HFFc6 (cell line): ENCODE measurements around the gene SQOR. TPM values are rescaled to one million over a fixed set of nuclear protein-coding genes. Genes with fewer than 3 reads are reported as not detected.

Experiments
- DNase-seq: peaks from one replicate; pipeline ENCODE4 v3.0.0-alpha.2; 2018
- H3K27ac Mint-ChIP-seq: 2 replicates; pipeline ENCODE4 v1.8.0; 2020; ENCODE audit warnings: mild to moderate bottlenecking, mixed read lengths
- H3K27me3 Mint-ChIP-seq: 2 replicates; pipeline ENCODE4 v1.8.0; 2021; ENCODE audit warnings: mild to moderate bottlenecking, moderate library complexity, mixed read lengths; ENCODE audit not compliant: insufficient read depth
- H3K36me3 Mint-ChIP-seq: 2 replicates; pipeline ENCODE4 v1.8.0; 2021; ENCODE audit warnings: low read depth, mixed read lengths
- H3K4me1 Mint-ChIP-seq: 2 replicates; pipeline ENCODE4 v1.8.0; 2020; ENCODE audit warnings: low read depth, mixed read lengths
- H3K4me3 Mint-ChIP-seq: 2 replicates; pipeline ENCODE4 v1.8.0; 2020; ENCODE audit warnings: mild to moderate bottlenecking, moderate library complexity, mixed read lengths
- H3K9me3 Mint-ChIP-seq: 2 replicates; pipeline ENCODE4 v1.8.0; 2020; ENCODE audit warnings: mild to moderate bottlenecking, mixed read lengths
- total RNA-seq, 6 experiments: library from RNA; stranded (reverse); fragmentation: NEBNext Ultra II Directional; extraction: Animal tissue kit (Norgen Biotek cat#: 25700); gene quantifications; 2 replicates in 1 of 6; 3 replicates in 5 of 6; pipeline ENCODE4 v1.2.3, GENCODE V29; 2021
- TF ChIP-seq, protein P1 (sequence below): fragments of 200-600 bp; sonication (generic); IDR thresholded peaks from 2 replicates; pipeline ENCODE4 v1.5.0; 2021; ENCODE audit warnings: antibody characterized with exemption, mild to moderate bottlenecking

The SQOR gene
- total RNA-seq, 6 experiments from 2014 or later = 25.3 to 43.2 (median 39.7) TPM

DNA sequence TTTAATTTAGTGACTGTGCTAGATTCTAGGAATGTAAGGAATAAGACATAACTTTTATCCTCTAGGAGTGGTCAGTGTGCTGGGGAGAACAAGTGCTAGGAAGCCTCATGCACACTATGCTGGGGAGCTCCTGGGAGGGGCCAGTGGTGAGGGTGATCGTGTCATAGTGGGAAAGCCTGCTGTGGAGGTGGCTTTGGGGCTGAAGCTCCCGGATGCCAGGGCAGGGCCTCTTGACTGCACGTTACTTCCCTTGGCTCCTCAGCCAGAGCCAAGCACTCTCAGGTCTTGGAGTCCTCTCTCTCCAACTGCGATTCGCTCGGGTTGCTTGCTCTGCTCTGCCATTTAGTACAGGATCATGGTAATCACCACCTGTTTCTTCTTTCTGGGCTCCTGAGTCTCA lies 33.6 kb downstream of the SQOR start:
- Mint-ChIP-seq H3K27me3 (no peaks in the 10 kb centered on the region), H3K27ac (no peak overlapping the region)
- TF ChIP-seq, protein P1, sequence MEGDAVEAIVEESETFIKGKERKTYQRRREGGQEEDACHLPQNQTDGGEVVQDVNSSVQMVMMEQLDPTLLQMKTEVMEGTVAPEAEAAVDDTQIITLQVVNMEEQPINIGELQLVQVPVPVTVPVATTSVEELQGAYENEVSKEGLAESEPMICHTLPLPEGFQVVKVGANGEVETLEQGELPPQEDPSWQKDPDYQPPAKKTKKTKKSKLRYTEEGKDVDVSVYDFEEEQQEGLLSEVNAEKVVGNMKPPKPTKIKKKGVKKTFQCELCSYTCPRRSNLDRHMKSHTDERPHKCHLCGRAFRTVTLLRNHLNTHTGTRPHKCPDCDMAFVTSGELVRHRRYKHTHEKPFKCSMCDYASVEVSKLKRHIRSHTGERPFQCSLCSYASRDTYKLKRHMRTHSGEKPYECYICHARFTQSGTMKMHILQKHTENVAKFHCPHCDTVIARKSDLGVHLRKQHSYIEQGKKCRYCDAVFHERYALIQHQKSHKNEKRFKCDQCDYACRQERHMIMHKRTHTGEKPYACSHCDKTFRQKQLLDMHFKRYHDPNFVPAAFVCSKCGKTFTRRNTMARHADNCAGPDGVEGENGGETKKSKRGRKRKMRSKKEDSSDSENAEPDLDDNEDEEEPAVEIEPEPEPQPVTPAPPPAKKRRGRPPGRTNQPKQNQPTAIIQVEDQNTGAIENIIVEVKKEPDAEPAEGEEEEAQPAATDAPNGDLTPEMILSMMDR = no peak

DNA sequence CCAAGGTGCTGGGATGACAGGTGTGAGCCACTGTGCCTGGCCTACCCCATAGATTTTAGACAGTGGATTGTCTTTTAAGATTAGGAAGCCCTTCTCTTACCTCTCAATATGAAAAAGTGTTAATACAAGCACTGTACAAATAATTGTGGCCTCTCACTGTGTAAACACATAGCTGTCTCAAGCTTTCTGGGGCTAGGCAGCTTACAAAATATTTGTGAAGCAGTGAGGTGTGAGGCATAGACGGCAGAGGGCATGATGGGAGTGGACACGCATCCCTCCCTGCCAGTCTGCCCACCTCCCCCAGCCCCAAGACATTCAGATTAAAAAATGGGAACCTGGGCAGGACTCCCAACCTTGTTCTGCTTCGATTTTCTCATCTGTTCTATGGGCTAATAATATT lies 34.6 kb downstream of the SQOR start:
- Mint-ChIP-seq H3K27me3 (no peaks in the 10 kb centered on the region), H3K36me3 (peaks cover 20% of the 10 kb centered on the region), H3K9me3 (no peaks in the 10 kb centered on the region), H3K4me3 (no peak overlapping the region), H3K27ac (no peak overlapping the region), H3K4me1 (peaks cover 15% of the 10 kb centered on the region)
- no peak for DNase-seq
- TF ChIP-seq, protein P1 = no peak

More for the DNA sequence above, 33.6 kb downstream of the SQOR start:
- no peak for DNase-seq
- peaks cover 19% of the 10 kb centered on the region for H3K4me1 Mint-ChIP-seq
- H3K36me3 Mint-ChIP-seq = peaks cover 21% of the 10 kb centered on the region
- no peaks in the 10 kb centered on the region for H3K9me3 Mint-ChIP-seq
- H3K4me3 Mint-ChIP-seq = no peak overlapping the region

DNA sequence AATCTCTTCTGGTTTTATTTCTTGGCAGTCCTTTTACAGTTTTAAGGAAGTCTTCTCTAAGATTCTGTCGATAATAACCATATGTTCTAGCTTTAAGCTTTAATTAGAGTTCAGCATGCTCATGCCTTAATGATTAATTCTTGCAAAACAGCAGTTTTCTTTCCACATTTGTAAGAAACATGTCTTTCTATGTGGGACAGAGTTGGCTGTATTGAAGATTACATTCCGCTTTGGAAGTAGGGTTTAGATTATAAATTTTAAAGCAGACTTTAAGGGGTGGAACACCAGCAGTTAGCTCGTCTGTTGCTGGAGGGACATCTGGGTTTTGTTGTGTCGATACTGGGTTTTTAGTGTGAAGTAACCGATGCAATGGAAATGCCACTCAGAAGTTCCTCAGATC lies 35.3 kb downstream of the SQOR start:
- TF ChIP-seq, protein P1 = no peak
- H3K36me3 Mint-ChIP-seq = peaks cover 24% of the 10 kb centered on the region
- no peak overlapping the region for H3K27ac Mint-ChIP-seq
- DNase-seq = no peak
- H3K9me3 Mint-ChIP-seq = no peaks in the 10 kb centered on the region
- no peak overlapping the region for H3K4me3 Mint-ChIP-seq
- H3K27me3 Mint-ChIP-seq = no peaks in the 10 kb centered on the region
- H3K4me1 Mint-ChIP-seq = peaks cover 9% of the 10 kb centered on the region

DNA sequence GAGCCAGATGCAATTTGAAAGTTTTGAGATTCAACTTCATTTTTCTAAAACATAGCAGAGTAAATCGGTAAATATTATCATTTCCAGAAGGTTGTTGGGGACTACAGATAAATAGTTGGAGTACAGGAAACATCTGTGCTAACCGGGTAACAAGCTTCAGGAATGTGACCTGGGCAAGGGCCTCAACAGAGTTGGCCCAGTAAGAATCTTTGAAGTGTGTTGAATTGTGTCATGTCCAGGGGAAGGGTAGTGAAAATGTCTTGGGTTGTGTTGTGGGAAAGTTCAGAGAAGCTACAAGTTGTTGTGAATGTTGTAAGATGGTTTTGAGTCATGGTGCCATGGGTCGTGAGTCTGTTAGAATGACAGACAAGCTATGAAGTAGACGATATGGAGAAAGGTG lies 35.7 kb downstream of the SQOR start:
- no peak overlapping the region for H3K27ac Mint-ChIP-seq
- H3K4me3 Mint-ChIP-seq = no peak overlapping the region
- H3K36me3 Mint-ChIP-seq = peaks cover 24% of the 10 kb centered on the region
- H3K9me3 Mint-ChIP-seq = no peaks in the 10 kb centered on the region
- TF ChIP-seq, protein P1 = no peak
- DNase-seq = no peak
- H3K27me3 Mint-ChIP-seq = no peaks in the 10 kb centered on the region
- peaks cover 5% of the 10 kb centered on the region for H3K4me1 Mint-ChIP-seq

DNA sequence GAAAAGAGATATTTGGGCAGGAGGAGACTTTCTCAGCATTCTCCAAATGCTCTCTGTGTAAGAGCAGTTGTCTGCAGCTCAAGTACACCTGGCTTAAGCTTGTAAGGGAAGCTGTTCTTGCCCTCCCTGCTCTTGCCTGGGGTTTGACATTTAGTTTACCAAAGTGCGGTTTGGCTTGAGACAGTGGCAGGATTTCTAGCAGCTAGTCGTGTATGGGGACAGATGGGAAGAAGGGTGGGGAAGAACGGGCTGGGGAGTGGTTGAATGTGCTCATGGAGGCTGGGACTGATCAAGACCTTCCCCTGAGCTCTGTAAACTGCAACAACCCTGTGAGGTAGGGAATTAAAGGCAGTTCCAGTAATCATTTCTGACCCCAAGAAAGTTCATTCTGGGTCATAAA lies 39.8 kb downstream of the SQOR start:
- TF ChIP-seq, protein P1 = no peak
- no peak for DNase-seq
- Mint-ChIP-seq H3K4me1 (peaks cover 15% of the 10 kb centered on the region), H3K9me3 (no peaks in the 10 kb centered on the region), H3K4me3 (no peak overlapping the region), H3K27ac (no peak overlapping the region), H3K27me3 (no peaks in the 10 kb centered on the region), H3K36me3 (peaks cover 41% of the 10 kb centered on the region)

DNA sequence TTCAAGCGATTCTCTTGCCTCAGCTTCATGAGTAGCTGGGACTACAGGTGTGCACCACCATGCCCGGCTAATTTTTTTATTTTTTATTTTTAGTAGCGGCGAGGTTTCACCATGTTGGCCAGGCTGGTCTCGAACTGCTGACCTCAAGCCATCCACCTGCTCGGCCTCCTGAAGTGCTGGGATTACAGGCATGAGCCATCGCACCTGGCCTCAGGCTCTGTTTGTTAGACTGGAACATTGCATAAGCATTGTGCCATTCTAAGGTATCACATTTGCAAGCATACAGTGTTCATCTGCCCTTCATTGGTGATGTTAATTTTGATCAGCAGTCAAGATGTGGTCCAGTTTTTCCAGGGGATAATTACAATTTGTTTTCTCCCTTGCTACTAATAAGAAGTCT lies 43.0 kb downstream of the SQOR start:
- no peaks in the 10 kb centered on the region for H3K27me3 Mint-ChIP-seq
- peaks cover 33% of the 10 kb centered on the region for H3K36me3 Mint-ChIP-seq
- TF ChIP-seq, protein P1 = no peak
- H3K4me1 Mint-ChIP-seq = peaks cover 15% of the 10 kb centered on the region
- no peak for DNase-seq
- no peaks in the 10 kb centered on the region for H3K9me3 Mint-ChIP-seq
- H3K4me3 Mint-ChIP-seq = no peak overlapping the region
- H3K27ac Mint-ChIP-seq = no peak overlapping the region
